Esophagus muscularis mucosa (tissue), 4 donors: ENCODE measurements around the gene CHMP1A. TPM values are rescaled to one million over a fixed set of nuclear protein-coding genes. Genes with fewer than 3 reads are reported as not detected.
"Not testable (repeated sequence)": the region's sequence is repeated elsewhere in the genome, so short reads cannot be mapped to it uniquely, and the experiment has no call there.

Source experiments
- DNase-seq: peaks from one replicate; pipeline ENCODE4 v3.0.0-alpha.2; 2017; ENCODE audit errors: extremely low spot score
- H3K27ac ChIP-seq, 4 donors: fragments of 200-600 bp; sonication (generic); replicated peaks in 1 of 4; 1 replicate in 3 of 4; 2 replicates in 1 of 4; pipeline ENCODE4 v1.5.1; 2016 to 2019; ENCODE audit warnings: mild to moderate bottlenecking in 1 of 4
- H3K27me3 ChIP-seq, 4 donors: fragments of 200-600 bp; sonication (generic); one replicate each; pipeline versions ENCODE4 v1.5.1 to v1.6.0; 2016 to 2019
- H3K36me3 ChIP-seq, 4 donors: fragments of 200-600 bp; sonication (generic); one replicate each; pipeline ENCODE4 v1.5.1; 2016 to 2019
- H3K4me1 ChIP-seq, 4 donors: fragments of 200-600 bp; sonication (generic); one replicate each; pipeline ENCODE4 v1.5.1; 2016 to 2019
- H3K4me3 ChIP-seq, 4 donors: fragments of 200-600 bp; sonication (generic); 1 replicate in 2 of 4; 2 replicates in 2 of 4; pipeline ENCODE4 v1.5.1; 2016 to 2019; ENCODE audit warnings: mild to moderate bottlenecking in 4 of 4, moderate library complexity in 1 of 4
- H3K9me3 ChIP-seq, 4 donors: fragments of 200-600 bp; sonication (generic); 1 replicate in 3 of 4; 2 replicates in 1 of 4; pipeline ENCODE4 v1.5.1; 2016 to 2019
- EP300 ChIP-seq: sonication (generic); formaldehyde crosslinking; IDR thresholded peaks from one replicate; pipeline ENCODE4 v1.6.1; 2017; ENCODE audit warnings: antibody characterized with exemption
- POLR2A ChIP-seq: fragments of 450-650 bp; IDR thresholded peaks from one replicate; pipeline ENCODE4 v1.6.1; 2017; ENCODE audit warnings: antibody characterized with exemption, moderate library complexity, mild to moderate bottlenecking, low read depth
- POLR2AphosphoS5 ChIP-seq, 2 donors: sonication (generic); formaldehyde crosslinking; IDR thresholded peaks; one replicate each; pipeline ENCODE4 v1.6.1; 2017; ENCODE audit warnings: antibody characterized with exemption in 2 of 2
- WGBS: methylation state at CpG from one replicate; pipeline ENCODE4 v1.1.5; 2018; 5-methylcytosine and 5-hydroxymethylcytosine counted together
- intact Hi-C: fragments of 100-400 bp; cut with DNase I; formaldehyde crosslinking; loops from one replicate; pipeline ENCODE4 v1.15.1; 2023
- total RNA-seq, 4 donors: library from RNA; depleted of rRNA; stranded (reverse); fragments of >200 nt; gene quantifications; one replicate each; pipeline versions ENCODE4 v1.1.0 to v1.2.1, GENCODE V29; 2016
- TF ChIP-seq, protein P1 (sequence below), 3 experiments: fragments of 200-600 bp in 2 of 3; fragments of 450-650 bp in 1 of 3; sonication (generic) in 2 of 3; IDR thresholded peaks; one replicate each; pipeline ENCODE4 v1.5.1; 2017 to 2019; ENCODE audit warnings: antibody characterized with exemption in 3 of 3, mild to moderate bottlenecking in 2 of 3, moderate library complexity in 1 of 3

The CHMP1A gene
- total RNA-seq, 4 donors from 2014 or later, result 71.8 to 117 (median 87.8) TPM

DNA sequence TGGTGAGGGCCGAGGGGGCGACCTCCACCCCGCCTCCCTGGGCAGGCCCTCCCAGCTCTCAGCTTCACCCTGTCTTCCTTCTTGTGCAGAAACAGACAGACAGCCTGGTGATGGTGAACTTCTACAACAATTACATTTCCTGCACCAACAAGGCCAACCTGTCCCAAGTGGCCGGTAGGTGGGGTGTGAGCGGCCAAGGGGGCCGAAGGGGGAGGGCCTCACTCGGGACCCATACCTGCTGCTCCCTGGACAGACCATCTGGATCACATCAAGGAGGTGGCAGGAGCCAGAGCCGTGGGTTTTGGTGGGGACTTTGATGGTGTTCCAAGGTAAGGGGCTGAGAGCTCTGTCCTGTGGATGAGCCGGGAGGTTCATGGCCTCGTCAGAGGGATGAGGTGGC lies 20.1 kb downstream of the CHMP1A start:
- Histone ChIP-seq H3K4me1 (peaks cover 11 to 20% (median 17%) of the 10 kb centered on the region in 4 donors), H3K27me3 (peaks cover 0 to 22% (median 6%) of the 10 kb centered on the region in 4 donors), H3K27ac (no peak overlapping the region), H3K36me3 (no peaks in the 10 kb centered on the region), H3K4me3 (no peak overlapping the region), H3K9me3 (no peaks in the 10 kb centered on the region)
- DNase-seq, result no peak
- intact Hi-C loops, result no loop called here
- no peak for TF ChIP-seq POLR2AphosphoS5 (IDR thresholded peaks at IDR 0.05)
- TF ChIP-seq EP300, result no peak
- WGBS, result 76% methylated on average over 10 of the region's 10 CpGs

DNA sequence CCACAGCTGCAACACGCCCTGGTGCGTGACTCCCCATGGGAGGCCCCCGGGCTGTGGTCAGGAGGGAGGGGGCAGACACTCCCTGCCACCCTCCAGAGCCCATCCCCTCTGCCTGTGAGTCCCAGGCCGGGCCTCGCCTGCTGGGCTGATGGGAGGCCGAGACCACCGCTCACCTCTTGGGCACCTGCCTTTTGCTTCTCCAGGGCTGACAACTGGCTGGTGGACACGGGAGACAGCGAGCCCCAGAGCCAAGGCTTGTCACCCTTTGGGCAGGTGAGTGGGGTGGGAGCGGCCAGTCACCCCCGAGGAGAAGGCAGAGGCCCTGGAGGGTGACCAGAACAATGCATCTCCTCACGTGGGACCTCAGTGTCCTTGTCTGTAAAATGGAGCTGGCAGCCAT lies 20.8 kb downstream of the CHMP1A start:
- TF ChIP-seq POLR2AphosphoS5 (IDR thresholded peaks at IDR 0.05) (no peak), POLR2A (no peak)
- TF ChIP-seq, protein P1, sequence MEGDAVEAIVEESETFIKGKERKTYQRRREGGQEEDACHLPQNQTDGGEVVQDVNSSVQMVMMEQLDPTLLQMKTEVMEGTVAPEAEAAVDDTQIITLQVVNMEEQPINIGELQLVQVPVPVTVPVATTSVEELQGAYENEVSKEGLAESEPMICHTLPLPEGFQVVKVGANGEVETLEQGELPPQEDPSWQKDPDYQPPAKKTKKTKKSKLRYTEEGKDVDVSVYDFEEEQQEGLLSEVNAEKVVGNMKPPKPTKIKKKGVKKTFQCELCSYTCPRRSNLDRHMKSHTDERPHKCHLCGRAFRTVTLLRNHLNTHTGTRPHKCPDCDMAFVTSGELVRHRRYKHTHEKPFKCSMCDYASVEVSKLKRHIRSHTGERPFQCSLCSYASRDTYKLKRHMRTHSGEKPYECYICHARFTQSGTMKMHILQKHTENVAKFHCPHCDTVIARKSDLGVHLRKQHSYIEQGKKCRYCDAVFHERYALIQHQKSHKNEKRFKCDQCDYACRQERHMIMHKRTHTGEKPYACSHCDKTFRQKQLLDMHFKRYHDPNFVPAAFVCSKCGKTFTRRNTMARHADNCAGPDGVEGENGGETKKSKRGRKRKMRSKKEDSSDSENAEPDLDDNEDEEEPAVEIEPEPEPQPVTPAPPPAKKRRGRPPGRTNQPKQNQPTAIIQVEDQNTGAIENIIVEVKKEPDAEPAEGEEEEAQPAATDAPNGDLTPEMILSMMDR (IDR thresholded peaks at IDR 0.05), result no peak
- H3K27me3 ChIP-seq, result peaks cover 0 to 30% (median 6%) of the 10 kb centered on the region in 4 donors
- no peak overlapping the region for H3K4me3 ChIP-seq
- WGBS, result no CpG with 5 or more reads among the region's 12 CpGs
- peaks cover 11 to 18% (median 16%) of the 10 kb centered on the region in 4 donors for H3K4me1 ChIP-seq
- no peak for DNase-seq
- no peaks in the 10 kb centered on the region for H3K36me3 ChIP-seq
- no peaks in the 10 kb centered on the region for H3K9me3 ChIP-seq
- no peak overlapping the region for H3K27ac ChIP-seq
- intact Hi-C loops, result no loop called here

DNA sequence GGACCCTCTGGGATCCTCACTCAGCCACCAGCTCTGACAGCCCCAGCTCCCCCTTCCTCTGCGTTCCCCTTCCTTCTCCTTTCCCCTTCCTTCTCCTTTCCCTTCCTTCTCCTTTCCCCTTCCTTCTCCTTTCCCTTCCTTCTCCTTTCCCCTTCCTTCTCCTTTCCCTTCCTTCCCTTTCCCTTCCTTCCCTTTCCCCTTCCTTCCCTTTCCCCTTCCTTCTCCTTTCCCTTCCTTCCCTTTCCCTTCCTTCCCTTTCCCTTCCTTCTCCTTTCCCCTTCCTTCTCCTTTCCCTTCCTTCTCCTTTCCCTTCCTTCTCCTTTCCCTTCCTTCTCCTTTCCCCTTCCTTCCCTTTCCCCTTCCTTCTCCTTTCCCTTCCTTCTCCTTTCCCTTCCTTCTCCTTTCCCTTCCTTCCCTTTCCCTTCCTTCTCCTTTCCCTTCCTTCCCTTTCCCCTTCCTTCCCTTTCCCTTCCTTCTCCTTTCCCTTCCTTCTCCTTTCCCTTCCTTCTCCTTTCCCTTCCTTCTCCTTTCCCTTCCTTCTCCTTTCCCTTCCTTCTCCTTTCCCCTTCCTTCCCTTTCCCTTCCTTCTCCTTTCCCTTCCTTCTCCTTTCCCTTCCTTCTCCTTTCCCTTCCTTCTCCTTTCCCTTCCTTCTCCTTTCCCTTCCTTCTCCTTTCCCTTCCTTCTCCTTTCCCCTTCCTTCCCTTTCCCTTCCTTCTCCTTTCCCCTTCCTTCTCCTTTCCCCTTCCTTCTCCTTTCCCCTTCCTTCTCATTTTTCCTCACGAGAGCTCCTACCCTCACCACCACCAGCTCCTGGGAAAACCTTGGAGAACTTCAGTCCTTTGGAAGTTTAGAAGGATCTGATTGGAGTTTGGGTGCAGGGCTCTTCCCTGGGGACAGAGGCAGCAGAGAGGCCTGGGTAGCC lies 22.8 kb downstream of the CHMP1A start:
- H3K9me3 ChIP-seq, H3K4me1 ChIP-seq, intact Hi-C loops, H3K4me3 ChIP-seq, H3K27ac ChIP-seq, H3K36me3 ChIP-seq, DNase-seq: not testable (repeated sequence)
- H3K27me3 ChIP-seq, result peaks cover 0 to 44% (median 6%) of the 10 kb centered on the region in 4 donors
- 75% methylated on average over 2 of the region's 2 CpGs for WGBS

DNA sequence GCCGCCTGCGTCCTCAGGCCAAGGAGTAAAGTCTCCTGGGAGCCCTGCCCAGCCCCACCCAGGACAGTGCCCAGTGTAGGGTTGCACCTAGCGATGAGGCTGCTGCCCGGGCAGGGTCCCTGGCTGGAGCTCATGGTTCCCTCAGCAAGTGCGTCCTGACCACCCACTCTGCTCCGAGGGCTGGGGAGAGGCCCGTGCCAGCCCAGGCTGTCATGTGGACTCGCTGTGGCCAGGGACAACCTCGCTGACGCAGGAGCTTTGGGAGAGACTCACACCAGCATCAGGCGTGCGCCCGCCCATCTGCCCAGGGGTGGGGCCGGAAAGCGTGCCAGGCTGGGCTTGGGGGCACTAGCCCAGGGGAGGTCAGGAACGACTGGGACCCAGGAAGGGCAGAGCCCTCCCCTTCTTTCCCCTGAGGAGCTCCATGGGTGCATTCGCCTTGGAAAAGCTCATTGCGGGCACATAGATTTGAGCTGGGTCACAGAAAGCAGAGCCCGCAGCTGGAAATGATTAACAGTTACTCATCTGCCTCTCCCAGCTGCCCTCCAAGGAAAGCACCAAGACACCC lies 24.4 kb downstream of the CHMP1A start:
- no peaks in the 10 kb centered on the region for H3K4me1 ChIP-seq
- DNase-seq, result no peak
- intact Hi-C loops, result no loop called here
- WGBS, result 82% methylated on average over 11 of the region's 19 CpGs
- TF ChIP-seq, protein P1 (IDR thresholded peaks at IDR 0.05), result no peak
- no peak for TF ChIP-seq POLR2A
- no peak for TF ChIP-seq EP300
- TF ChIP-seq POLR2AphosphoS5 (IDR thresholded peaks at IDR 0.05), result no peak
- no peak overlapping the region for H3K4me3 ChIP-seq
- no peaks in the 10 kb centered on the region for H3K36me3 ChIP-seq
- peaks cover 0 to 44% (median 6%) of the 10 kb centered on the region in 4 donors for H3K27me3 ChIP-seq
- peaks cover 0 to 4% (median 0%) of the 10 kb centered on the region in 4 donors for H3K9me3 ChIP-seq
- H3K27ac ChIP-seq, result no peak overlapping the region

DNA sequence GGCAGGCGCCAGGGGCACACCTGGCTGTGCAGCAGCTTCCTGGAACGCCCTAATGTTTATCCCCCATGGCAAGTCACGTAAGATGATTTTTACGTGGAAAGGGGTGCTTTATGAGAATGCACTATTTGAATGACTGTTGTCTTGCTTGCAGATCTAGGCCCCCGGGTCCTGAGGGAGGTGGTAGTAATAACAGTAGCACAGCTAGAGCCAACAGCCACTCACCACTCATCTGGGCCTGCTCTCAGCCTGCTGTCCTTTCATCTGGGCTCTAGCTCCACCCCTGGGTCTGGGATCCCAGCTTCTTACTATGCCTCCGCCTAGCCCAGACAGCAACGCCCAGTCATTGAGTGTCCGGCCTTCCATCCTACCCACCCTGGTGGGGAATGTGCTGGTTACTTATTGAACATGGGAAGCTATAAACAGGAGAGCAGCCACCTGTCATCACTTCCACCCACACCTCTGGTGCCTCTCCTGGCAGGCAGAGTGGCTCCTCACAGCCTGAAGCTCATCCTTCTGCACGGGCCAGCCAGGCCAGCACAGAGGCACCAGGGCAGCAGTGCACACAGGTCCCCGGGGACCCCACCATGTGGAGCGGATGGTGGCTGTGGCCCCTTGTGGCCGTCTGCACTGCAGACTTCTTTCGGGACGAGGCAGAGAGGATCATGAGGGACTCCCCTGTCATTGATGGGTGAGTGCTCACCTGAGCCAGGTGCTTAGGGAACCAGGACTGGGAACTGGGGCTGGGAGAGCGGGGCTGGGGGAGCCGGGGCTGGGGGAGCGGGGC lies 27.5 kb downstream of the CHMP1A start:
- Histone ChIP-seq H3K27ac (no peak overlapping the region), H3K4me1 (no peaks in the 10 kb centered on the region), H3K9me3 (peaks cover 0 to 4% (median 0%) of the 10 kb centered on the region in 4 donors), H3K36me3 (no peaks in the 10 kb centered on the region), H3K4me3 (no peak overlapping the region), H3K27me3 (peaks cover 0 to 42% (median 6%) of the 10 kb centered on the region in 4 donors)
- WGBS, result 92% methylated on average over 10 of the region's 17 CpGs
- no peak for DNase-seq
- TF ChIP-seq POLR2AphosphoS5 (IDR thresholded peaks at IDR 0.05) (no peak), EP300 (no peak), POLR2A (no peak)
- TF ChIP-seq, protein P1 (IDR thresholded peaks at IDR 0.05), result no peak
- intact Hi-C loops, result no loop called here
